Measurements from ENCODE around the gene BLACAT1.

The BLACAT1 gene

DNA sequence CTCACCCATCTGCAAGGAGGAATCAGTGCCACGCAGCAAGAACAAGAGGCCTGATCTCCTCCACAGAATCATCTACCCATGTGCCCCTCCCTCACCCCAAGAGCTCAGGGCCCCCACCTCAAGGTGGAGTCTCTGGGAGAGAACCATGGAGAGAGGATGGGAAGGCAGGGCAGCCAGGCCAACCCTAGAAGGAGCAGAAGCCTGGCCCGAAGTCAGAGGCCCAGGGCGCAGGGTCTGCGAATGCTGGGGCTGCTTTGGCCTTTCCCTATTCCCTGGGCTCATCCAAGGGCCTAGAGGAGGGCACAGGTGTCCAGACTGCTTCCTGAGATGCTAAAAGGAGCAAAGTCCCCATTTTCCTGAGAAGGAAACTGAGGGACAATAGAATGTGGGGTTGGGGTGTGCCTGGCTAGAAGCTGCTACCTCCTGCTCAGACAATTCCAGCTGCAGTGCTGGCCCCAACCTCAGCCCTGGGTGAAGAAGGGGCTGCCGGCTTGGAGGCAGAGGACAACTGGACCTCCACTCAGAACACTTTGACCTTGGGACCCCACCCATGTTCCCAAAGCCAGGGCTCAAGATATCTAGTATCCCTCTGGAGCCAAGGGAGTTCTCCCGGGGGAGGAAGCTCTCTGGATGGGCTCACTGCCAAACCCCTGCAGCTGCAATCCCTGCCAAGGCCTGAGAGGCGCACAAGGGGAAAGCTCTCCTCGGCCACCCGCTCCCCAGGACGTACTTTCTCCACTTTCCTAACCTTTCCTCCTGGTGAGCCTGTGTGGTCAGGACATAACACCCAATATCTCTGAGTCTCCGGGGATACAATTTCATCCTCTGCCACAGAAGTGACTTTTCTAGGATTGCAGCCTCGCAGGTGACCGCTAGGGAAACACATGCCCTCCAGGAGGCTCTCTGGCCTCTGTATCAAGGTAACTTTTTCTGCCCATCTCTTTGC, 17.4 kb downstream of the BLACAT1 start:
- Histone ChIP-seq H3K9me3 (replicated peaks; ENCODE audit: insufficient read depth, low read length) (no peaks in the 10 kb centered on the region), H3K4me1 (ENCODE audit: low read length) (peaks cover 54% of the 10 kb centered on the region), H3K27ac (ENCODE audit: low read length) (no peak overlapping the region), H3K79me2 (ENCODE audit: low read length) (no peaks in the 10 kb centered on the region), H3F3A (ENCODE audit: insufficient read depth, low read length) (peaks cover 29% of the 10 kb centered on the region), H3K9ac (ENCODE audit: low read length) (no peak overlapping the region), H3K9me2 (replicated peaks; ENCODE audit: insufficient read depth, low read length) (no peaks in the 10 kb centered on the region), H3K4me3 (ENCODE audit: low read length) (no peak overlapping the region), H2AFZ (ENCODE audit: low read length) (no peak overlapping the region), H3K4me2 (ENCODE audit: low read depth, low read length) (no peak overlapping the region), H3K36me3 (replicated peaks; ENCODE audit: insufficient read depth, low read length) (no peaks in the 10 kb centered on the region), H4K20me1 (ENCODE audit: insufficient read depth, low read length) (no peaks in the 10 kb centered on the region), H3K27me3 (replicated peaks; ENCODE audit: insufficient read depth, low read length) (no peaks in the 10 kb centered on the region)
- no peak for DNase-seq
- TF ChIP-seq, protein P1, sequence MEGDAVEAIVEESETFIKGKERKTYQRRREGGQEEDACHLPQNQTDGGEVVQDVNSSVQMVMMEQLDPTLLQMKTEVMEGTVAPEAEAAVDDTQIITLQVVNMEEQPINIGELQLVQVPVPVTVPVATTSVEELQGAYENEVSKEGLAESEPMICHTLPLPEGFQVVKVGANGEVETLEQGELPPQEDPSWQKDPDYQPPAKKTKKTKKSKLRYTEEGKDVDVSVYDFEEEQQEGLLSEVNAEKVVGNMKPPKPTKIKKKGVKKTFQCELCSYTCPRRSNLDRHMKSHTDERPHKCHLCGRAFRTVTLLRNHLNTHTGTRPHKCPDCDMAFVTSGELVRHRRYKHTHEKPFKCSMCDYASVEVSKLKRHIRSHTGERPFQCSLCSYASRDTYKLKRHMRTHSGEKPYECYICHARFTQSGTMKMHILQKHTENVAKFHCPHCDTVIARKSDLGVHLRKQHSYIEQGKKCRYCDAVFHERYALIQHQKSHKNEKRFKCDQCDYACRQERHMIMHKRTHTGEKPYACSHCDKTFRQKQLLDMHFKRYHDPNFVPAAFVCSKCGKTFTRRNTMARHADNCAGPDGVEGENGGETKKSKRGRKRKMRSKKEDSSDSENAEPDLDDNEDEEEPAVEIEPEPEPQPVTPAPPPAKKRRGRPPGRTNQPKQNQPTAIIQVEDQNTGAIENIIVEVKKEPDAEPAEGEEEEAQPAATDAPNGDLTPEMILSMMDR (IDR thresholded peaks at IDR 0.05; ENCODE audit: low read length), result no peak
- TF ChIP-seq EZH2phosphoT487 (IDR thresholded peaks at IDR 0.05; ENCODE audit: low read length) (no peak), EZH2 (optimal IDR thresholded peaks at IDR 0.05; ENCODE audit: low read depth, low read length) (no peak)

DNA sequence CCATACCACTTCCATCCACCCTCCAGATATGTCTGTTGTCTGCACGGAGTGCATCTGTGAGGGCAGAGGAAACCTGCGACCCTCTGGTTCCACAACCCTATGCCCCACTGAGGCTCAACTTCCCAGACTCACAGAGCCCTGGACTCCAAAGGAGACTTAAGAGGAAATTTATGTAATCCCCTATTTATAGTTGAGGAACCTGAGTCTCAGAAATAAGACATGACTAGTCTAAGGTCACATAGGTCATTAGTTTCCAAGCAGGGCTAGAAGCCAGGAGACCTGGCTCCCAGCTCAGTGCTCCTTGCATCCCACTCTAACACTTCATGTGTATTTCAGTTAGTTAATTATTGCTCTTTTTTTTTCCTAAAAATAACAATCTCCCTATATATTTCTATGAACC, 18.3 kb downstream of the BLACAT1 start:
- DNase-seq, result no peak
- H4K20me1 ChIP-seq (ENCODE audit: insufficient read depth, low read length), result no peaks in the 10 kb centered on the region
- no peaks in the 10 kb centered on the region for H3K27me3 ChIP-seq (replicated peaks; ENCODE audit: insufficient read depth, low read length)
- no peaks in the 10 kb centered on the region for H3K79me2 ChIP-seq (ENCODE audit: low read length)
- H3K4me1 ChIP-seq (ENCODE audit: low read length), result peaks cover 52% of the 10 kb centered on the region
- H3K27ac ChIP-seq (ENCODE audit: low read length), result no peak overlapping the region
- H3K4me2 ChIP-seq (ENCODE audit: low read depth, low read length), result no peak overlapping the region
- peaks cover 29% of the 10 kb centered on the region for H3F3A ChIP-seq (ENCODE audit: insufficient read depth, low read length)
- TF ChIP-seq EZH2phosphoT487 (IDR thresholded peaks at IDR 0.05; ENCODE audit: low read length) (no peak), EZH2 (optimal IDR thresholded peaks at IDR 0.05; ENCODE audit: low read depth, low read length) (no peak)
- TF ChIP-seq, protein P1 (IDR thresholded peaks at IDR 0.05; ENCODE audit: low read length), result no peak
- no peak overlapping the region for H3K4me3 ChIP-seq (ENCODE audit: low read length)
- no peaks in the 10 kb centered on the region for H3K9me2 ChIP-seq (replicated peaks; ENCODE audit: insufficient read depth, low read length)
- no peaks in the 10 kb centered on the region for H3K36me3 ChIP-seq (replicated peaks; ENCODE audit: insufficient read depth, low read length)
- H3K9me3 ChIP-seq (replicated peaks; ENCODE audit: insufficient read depth, low read length), result no peaks in the 10 kb centered on the region
- no peak overlapping the region for H2AFZ ChIP-seq (ENCODE audit: low read length)
- H3K9ac ChIP-seq (ENCODE audit: low read length), result no peak overlapping the region

DNA sequence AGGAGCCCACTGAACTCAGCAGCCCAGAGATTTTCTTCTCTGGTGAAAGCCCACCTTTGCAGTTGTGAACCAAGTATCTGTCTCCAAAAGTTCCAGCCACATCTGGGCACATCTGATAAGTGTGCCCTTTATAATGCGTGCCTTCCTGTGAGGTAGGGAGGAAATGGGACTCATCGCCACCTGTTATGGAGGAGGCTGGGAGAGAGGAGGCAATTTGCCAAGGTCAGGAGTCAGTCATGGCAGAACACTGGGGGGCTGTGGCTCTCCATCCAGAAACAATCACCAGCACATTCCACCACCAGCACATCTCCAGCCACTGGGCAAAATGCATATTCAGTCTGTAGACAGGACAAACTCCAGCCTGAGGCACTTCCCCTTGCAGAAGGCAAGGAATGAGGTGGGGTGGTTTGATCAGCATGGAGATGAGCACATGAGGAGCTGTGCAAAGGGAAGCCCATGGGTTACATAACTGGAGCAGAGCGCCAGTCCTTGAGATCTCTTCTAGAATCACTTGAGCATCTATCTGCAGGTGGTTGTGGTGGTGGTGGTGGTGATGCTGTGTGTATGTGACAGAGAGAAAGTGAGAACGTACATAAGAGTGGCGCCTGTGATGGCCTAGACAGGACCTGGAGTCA, 19.0 kb downstream of the BLACAT1 start:
- Histone ChIP-seq H3K79me2 (ENCODE audit: low read length) (no peaks in the 10 kb centered on the region), H3F3A (ENCODE audit: insufficient read depth, low read length) (peaks cover 24% of the 10 kb centered on the region), H3K36me3 (replicated peaks; ENCODE audit: insufficient read depth, low read length) (no peaks in the 10 kb centered on the region), H3K27ac (ENCODE audit: low read length) (no peak overlapping the region), H3K9me2 (replicated peaks; ENCODE audit: insufficient read depth, low read length) (no peaks in the 10 kb centered on the region), H4K20me1 (ENCODE audit: insufficient read depth, low read length) (no peaks in the 10 kb centered on the region), H3K4me2 (ENCODE audit: low read depth, low read length) (no peak overlapping the region), H3K4me3 (ENCODE audit: low read length) (no peak overlapping the region), H3K9ac (ENCODE audit: low read length) (no peak overlapping the region), H3K4me1 (ENCODE audit: low read length) (peaks cover 46% of the 10 kb centered on the region), H3K27me3 (replicated peaks; ENCODE audit: insufficient read depth, low read length) (no peaks in the 10 kb centered on the region), H2AFZ (ENCODE audit: low read length) (no peak overlapping the region), H3K9me3 (replicated peaks; ENCODE audit: insufficient read depth, low read length) (no peaks in the 10 kb centered on the region)
- DNase-seq, result no peak
- TF ChIP-seq, protein P1 (IDR thresholded peaks at IDR 0.05; ENCODE audit: low read length), result no peak
- TF ChIP-seq EZH2 (optimal IDR thresholded peaks at IDR 0.05; ENCODE audit: low read depth, low read length) (no peak), EZH2phosphoT487 (IDR thresholded peaks at IDR 0.05; ENCODE audit: low read length) (no peak)
